Cardiac muscle cell (in vitro differentiated cells and primary cell): Measurements from ENCODE around the gene SLIT1. TPM values are rescaled to one million over a fixed set of nuclear protein-coding genes. Genes with fewer than 3 reads are reported as not detected.

Experiments
- DNase-seq, 2 donors: peaks; one replicate each; pipeline versions ENCODE4 v3.0.0 to v3.0.0-alpha.2; 2010 to 2017; ENCODE audit warnings: low read depth in 1 of 2, low spot score in 1 of 2
- H3K27ac ChIP-seq: fragments of 200-600 bp; sonication (generic); 2 replicates; pipeline ENCODE4 v1.5.1; 2016
- H3K27me3 ChIP-seq: fragments of 200-600 bp; sonication (generic); 2 replicates; pipeline ENCODE4 v1.6.0; 2016; ENCODE audit warnings: control low read depth
- H3K36me3 ChIP-seq: fragments of 200-600 bp; sonication (generic); 2 replicates; pipeline ENCODE4 v1.5.1; 2016; ENCODE audit warnings: control low read depth
- H3K4me1 ChIP-seq: fragments of 200-600 bp; sonication (generic); 2 replicates; pipeline ENCODE4 v1.8.1; 2017; ENCODE audit warnings: low read depth, mild to moderate bottlenecking, mixed run types
- H3K4me3 ChIP-seq: fragments of 200-600 bp; sonication (generic); 2 replicates; pipeline ENCODE4 v1.5.1; 2016; ENCODE audit warnings: mild to moderate bottlenecking
- H3K9me3 ChIP-seq: fragments of 200-600 bp; sonication (generic); 2 replicates; pipeline ENCODE4 v1.5.1; 2017; ENCODE audit warnings: low read depth, mild to moderate bottlenecking, control low read depth
- polyA plus RNA-seq: library from polyadenylated mRNA; unstranded; fragments of >200 nt; fragmentation: Nextera tagmentation; extraction: Ambion mirVana; gene quantifications from 2 replicates; pipeline ENCODE4 v1.2.1, GENCODE V29; 2016
- total RNA-seq: library from RNA; depleted of rRNA; stranded (reverse); fragments of >200 nt; gene quantifications from 2 replicates; pipeline ENCODE4 v1.2.3, GENCODE V29; 2016
- TF ChIP-seq, protein P1 (sequence below): IDR thresholded peaks from 2 replicates; pipeline ENCODE4 v1.5.1; 2012; ENCODE audit warnings: low read depth, mild to moderate bottlenecking, low read length

Gene SLIT1
- total and polyA plus RNA-seq, 2 experiments from 2014 or later = 3.3 to 11.0 TPM

DNA sequence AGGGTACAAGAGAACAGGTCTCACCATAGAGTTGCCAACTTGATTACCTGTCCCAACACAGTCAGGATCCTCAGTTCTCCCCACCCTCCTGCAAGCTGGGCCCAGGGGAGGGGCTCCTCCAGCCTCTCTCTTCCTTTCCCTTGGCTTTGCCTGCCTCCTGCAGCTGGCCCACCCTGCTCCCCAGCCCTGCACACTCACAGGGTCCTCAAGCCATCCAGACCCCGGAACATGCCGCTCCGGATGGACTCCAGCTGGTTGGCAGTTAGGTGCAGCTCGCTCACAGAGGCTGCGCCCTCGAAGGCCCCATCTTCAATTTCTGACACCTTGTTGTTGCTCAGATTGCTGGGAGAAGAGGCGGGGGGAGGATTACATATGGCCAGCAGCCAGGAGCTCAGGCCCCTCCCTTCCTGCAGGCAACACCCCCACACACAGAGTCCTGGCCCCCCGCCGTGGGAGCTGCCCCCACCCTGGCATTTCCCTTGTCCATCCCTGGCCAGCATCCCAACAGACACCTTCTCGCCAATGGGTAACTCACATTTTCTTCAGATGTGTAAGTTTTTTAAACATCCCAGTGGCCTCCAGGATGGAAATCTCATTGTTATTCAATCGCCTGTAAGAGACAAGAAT lies 139.2 kb downstream of the SLIT1 start:
- Histone ChIP-seq H3K9me3 (no peaks in the 10 kb centered on the region), H3K4me1 (no peaks in the 10 kb centered on the region), H3K36me3 (no peaks in the 10 kb centered on the region), H3K27ac (no peak overlapping the region), H3K27me3 (no peaks in the 10 kb centered on the region), H3K4me3 (no peak overlapping the region)
- DNase-seq = no peak
- TF ChIP-seq, protein P1, sequence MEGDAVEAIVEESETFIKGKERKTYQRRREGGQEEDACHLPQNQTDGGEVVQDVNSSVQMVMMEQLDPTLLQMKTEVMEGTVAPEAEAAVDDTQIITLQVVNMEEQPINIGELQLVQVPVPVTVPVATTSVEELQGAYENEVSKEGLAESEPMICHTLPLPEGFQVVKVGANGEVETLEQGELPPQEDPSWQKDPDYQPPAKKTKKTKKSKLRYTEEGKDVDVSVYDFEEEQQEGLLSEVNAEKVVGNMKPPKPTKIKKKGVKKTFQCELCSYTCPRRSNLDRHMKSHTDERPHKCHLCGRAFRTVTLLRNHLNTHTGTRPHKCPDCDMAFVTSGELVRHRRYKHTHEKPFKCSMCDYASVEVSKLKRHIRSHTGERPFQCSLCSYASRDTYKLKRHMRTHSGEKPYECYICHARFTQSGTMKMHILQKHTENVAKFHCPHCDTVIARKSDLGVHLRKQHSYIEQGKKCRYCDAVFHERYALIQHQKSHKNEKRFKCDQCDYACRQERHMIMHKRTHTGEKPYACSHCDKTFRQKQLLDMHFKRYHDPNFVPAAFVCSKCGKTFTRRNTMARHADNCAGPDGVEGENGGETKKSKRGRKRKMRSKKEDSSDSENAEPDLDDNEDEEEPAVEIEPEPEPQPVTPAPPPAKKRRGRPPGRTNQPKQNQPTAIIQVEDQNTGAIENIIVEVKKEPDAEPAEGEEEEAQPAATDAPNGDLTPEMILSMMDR = no peak

DNA sequence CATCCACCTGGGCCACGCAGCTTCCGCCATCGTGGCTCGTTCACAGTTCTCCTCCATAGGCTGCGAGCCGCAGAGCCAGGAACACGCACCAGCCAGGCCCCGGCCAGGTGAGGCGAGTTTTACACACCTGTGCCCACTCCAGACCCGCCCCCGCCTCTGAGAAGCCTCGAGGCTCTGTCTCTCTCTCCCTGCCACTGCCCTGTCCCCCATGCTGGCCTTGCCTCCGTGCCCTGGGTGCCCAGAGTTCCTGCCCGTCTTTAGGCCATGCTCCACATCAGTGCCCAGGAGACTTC lies 142.2 kb downstream of the SLIT1 start:
- Histone ChIP-seq H3K27ac (no peak overlapping the region), H3K36me3 (no peaks in the 10 kb centered on the region), H3K4me3 (no peak overlapping the region), H3K9me3 (no peaks in the 10 kb centered on the region), H3K4me1 (no peaks in the 10 kb centered on the region), H3K27me3 (no peaks in the 10 kb centered on the region)
- DNase-seq = no peak
- TF ChIP-seq, protein P1 = no peak

DNA sequence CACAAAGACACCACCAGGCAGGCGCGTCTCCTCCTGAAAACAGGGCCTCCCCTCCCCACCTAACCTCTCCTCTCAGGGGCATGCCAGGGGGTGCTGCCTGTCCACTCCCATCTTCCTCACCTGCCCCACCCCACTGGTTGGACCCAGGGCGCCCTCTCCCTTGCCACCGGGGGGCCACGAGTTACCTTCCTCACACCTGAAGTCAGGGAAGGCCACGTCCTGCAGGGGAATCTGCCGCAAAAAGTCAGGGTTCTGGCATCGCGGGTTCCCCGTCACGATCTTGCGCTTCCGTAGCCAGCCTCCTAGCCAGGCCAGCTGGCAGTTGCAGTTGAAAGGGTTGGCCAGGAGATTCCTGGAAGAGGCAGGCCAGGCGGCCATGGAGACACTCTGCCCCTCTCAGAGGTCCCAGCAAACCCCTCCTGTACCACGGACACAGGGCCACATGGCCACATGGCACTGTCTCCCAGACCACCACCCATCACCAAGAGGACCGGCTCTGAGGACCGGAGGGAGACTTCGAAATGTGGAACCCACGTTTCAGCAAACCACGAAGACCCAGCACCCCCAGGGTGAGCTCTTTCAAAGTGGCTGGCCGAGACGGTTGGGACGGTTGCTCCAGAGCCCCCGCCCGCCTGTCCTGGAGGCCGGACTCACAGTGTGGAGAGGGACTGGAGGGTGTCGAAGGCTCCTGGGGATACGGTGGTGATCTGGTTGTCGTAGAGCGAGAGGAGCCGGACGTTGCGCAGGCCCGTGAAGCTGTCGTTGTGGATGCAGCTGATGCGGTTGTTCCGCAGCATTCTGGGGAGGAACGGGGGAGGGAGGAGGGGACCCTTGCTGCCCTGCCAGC lies 142.8 kb downstream of the SLIT1 start:
- no peaks in the 10 kb centered on the region for H3K4me1 ChIP-seq
- no peak overlapping the region for H3K27ac ChIP-seq
- no peaks in the 10 kb centered on the region for H3K9me3 ChIP-seq
- no peak for DNase-seq
- no peaks in the 10 kb centered on the region for H3K27me3 ChIP-seq
- TF ChIP-seq, protein P1 = no peak
- no peaks in the 10 kb centered on the region for H3K36me3 ChIP-seq
- no peak overlapping the region for H3K4me3 ChIP-seq

DNA sequence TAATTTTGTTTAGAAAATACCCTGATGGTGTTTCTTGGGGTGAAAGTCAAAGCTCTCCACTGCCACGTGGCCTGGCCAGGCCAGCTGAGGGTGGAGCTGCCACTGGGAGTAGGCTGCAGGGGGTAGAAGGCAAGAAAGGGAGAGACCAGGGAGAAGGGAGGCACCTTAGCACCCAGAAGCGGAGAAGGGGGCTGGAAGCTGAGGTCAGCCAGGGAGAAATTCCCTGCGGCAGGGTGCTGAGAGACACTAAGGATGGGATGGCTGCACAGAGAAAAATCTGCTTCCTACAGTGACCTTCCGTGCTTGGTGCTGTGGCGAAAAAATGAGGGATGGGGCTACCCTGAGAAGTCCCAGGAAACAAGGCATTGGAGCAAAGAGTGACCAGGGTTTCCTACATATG lies 143.7 kb downstream of the SLIT1 start:
- Histone ChIP-seq H3K4me1 (no peaks in the 10 kb centered on the region), H3K4me3 (no peak overlapping the region), H3K27ac (no peak overlapping the region), H3K9me3 (no peaks in the 10 kb centered on the region), H3K27me3 (no peaks in the 10 kb centered on the region), H3K36me3 (no peaks in the 10 kb centered on the region)
- DNase-seq = no peak
- TF ChIP-seq, protein P1 = no peak

DNA sequence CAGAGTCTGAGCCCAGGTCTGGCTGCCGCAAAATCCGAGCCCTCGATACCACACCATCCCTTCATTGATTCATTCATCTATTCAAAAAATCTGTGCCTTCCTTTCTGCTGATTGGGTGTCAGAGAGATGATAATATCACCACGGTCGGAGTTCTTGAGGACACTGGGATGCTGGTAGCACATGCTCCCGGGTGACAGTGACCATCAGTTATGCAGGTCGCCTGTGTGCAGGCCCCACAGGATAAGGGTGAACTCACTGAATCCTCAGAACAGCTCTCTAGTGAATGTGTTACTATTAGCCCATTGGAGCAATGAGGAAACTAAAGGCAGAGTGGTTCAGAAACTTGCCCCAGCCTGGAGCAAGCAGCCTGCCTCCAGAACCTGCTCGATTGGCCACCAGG lies 145.1 kb downstream of the SLIT1 start:
- DNase-seq = no peak
- H3K27me3 ChIP-seq = no peaks in the 10 kb centered on the region
- peaks cover 2% of the 10 kb centered on the region for H3K4me1 ChIP-seq
- H3K9me3 ChIP-seq = no peaks in the 10 kb centered on the region
- H3K27ac ChIP-seq = no peak overlapping the region
- TF ChIP-seq, protein P1 = no peak
- H3K36me3 ChIP-seq = no peaks in the 10 kb centered on the region
- H3K4me3 ChIP-seq = no peak overlapping the region
